Measurements from ENCODE around the gene BCAP31.
"Not testable (repeated sequence)": the region's sequence is repeated elsewhere in the genome, so short reads cannot be mapped to it uniquely, and the experiment has no call there.

Gene BCAP31

DNA sequence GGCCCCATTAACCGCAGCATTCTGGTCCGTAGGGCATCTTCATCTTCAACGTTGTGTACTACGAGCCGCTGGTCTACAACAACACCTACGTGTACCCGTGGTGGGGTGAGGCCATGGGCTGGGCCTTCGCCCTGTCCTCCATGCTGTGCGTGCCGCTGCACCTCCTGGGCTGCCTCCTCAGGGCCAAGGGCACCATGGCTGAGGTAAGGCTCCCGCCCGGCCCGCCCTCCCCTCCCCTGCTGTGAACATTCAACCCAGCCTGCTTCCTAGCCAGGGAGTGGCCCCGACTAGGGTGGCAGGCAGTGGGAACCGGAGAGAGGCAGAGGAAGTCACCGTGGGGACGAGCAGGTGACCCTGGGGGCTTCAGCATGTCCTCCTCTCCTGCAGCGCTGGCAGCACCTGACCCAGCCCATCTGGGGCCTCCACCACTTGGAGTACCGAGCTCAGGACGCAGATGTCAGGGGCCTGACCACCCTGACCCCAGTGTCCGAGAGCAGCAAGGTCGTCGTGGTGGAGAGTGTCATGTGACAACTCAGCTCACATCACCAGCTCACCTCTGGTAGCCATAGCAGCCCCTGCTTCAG lies 29.4 kb downstream of the BCAP31 start:
- no peak for DNase-seq (ENCODE audit: low read depth in 2 of 2)

DNA sequence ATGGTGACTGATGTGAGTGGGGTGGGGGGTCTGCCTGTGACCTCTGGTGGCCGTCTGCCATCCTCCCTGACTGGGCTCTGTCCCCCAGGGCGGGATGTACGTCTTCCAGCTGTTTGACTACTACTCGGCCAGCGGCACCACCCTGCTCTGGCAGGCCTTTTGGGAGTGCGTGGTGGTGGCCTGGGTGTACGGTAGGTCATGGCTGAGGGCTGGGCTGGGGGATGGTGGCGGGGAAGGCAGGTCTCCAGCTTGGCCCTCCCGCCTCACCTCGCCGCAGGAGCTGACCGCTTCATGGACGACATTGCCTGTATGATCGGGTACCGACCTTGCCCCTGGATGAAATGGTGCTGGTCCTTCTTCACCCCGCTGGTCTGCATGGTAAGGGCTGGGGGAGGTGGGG lies 29.9 kb downstream of the BCAP31 start:
- DNase-seq (ENCODE audit: low read depth in 2 of 2) = not testable (repeated sequence)

DNA sequence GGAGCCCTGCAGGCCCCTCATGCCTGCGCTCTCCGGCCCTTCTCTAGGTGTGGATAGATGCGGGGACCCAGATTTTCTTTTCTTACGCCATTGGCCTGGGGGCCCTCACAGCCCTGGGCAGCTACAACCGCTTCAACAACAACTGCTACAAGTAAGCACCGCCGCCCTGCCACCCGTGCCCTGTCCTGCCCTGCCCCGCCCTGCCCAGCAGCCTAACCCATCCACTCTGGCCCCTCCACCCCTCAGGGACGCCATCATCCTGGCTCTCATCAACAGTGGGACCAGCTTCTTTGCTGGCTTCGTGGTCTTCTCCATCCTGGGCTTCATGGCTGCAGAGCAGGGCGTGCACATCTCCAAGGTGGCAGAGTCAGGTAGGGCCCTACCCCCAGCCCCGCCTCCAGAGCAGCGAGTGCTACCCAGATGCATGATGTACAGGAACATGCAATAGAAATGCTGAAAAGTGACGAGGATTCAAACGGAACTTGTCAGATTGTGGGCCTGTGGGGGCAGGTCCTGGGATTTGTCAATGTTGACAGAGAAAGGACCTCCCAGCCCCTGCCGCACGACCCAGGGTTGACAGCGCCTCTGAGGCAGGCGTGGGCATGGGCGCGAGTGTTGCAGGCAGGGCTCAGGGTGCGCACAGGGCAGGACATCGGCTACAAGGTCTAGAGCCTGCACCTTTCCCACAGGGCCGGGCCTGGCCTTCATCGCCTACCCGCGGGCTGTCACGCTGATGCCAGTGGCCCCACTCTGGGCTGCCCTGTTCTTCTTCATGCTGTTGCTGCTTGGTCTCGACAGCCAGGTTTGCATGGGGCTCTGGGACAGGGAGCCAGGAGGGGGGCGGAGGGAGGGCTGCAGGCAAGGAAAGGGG lies 30.7 kb downstream of the BCAP31 start:
- DNase-seq (ENCODE audit: low read depth in 2 of 2) = no peak

DNA sequence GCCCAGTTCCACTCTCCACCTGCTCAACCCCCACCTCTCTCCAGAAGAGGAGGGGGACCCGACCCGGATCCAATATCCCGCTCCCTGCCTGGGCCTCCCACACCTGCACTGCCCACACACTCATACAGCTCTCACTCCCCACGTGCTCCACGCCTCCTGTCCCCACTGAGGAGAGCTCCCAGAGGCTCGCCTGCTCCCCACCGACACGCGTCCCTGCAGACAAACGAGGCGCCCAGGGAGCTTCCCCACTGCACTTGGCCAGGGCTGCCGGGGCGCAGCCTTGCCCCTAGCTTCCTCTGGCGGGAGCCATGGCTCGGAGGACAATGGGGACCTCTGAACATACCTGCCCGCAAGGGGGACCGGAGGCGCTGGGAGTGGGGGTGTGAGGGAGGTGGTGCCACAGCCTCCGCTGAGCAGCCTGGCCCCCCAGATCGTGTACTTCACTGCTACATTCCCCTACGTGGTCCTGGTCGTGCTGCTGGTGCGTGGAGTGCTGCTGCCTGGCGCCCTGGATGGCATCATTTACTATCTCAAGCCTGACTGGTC lies 31.5 kb downstream of the BCAP31 start:
- DNase-seq (ENCODE audit: low read depth in 2 of 2) = no peak

DNA sequence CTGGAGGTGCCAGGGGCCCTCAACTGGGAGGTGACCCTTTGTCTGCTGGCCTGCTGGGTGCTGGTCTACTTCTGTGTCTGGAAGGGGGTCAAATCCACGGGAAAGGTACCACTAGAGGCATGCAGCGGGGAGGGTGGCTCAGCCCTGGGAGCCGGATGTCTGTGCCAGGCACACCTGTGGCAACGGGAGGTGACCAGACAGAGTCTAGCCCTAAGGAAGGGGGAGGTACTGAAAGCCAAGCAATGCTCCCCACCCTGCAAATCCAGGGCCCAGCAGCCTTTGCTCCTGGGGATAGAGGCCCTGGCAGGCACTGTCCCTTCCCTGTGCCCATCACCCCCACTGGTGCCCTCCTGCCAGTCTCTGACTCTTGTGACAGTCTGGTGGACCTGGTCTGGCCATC lies 32.2 kb downstream of the BCAP31 start:
- no peak for DNase-seq (ENCODE audit: low read depth in 2 of 2)

DNA sequence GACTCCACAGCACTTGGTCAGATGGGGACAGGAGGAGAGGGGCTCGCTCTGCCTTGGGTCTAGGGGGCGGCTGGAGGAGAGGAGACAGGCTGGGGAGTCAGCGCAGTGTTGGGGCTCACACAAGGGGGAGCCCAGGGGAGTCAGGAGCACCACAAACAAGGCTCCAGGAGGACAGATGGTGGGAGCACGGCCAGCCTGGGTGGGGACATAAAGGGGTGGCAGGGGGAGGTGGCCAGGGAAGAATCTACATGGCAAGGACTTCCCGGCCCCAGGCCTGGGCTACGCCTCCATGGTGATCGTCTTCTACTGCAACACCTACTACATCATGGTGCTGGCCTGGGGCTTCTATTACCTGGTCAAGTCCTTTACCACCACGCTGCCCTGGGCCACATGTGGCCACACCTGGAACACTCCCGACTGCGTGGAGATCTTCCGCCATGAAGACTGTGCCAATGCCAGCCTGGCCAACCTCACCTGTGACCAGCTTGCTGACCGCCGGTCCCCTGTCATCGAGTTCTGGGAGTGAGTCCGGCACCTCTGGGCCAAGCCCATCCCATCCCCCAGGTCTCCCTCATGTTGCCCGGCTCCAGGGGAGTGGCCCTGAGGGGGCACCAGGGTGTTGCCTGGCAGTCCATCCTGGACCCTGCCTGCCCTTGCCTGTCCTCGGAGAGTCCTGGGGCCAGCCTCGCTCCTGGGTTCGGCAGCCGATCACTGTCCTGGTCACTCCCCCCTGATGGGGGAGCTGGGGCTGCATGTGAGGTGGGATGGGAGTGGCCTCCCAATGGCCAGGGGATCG lies 33.0 kb downstream of the BCAP31 start:
- DNase-seq (ENCODE audit: low read depth in 2 of 2) = not testable (repeated sequence)

DNA sequence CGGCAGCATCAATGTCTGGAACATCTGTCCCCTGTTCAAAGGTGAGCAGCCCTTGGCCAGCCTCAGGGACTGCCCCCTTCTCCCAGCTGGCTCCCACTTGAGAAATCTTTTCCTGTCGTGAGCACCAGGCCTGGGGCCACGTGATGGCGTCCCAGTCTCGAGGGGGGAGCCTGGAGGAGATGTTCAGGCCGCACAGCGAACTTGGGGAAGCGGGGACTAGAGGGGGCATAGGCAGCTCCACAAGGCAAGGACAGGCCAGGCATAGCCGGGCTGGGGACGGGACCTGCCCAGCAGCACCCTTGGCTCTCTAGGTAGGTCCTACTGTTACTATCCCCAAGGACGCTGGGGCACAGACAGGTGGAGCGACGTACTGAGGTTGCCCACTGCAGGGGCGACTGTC lies 33.7 kb downstream of the BCAP31 start:
- DNase-seq (ENCODE audit: low read depth in 2 of 2) = no peak

DNA sequence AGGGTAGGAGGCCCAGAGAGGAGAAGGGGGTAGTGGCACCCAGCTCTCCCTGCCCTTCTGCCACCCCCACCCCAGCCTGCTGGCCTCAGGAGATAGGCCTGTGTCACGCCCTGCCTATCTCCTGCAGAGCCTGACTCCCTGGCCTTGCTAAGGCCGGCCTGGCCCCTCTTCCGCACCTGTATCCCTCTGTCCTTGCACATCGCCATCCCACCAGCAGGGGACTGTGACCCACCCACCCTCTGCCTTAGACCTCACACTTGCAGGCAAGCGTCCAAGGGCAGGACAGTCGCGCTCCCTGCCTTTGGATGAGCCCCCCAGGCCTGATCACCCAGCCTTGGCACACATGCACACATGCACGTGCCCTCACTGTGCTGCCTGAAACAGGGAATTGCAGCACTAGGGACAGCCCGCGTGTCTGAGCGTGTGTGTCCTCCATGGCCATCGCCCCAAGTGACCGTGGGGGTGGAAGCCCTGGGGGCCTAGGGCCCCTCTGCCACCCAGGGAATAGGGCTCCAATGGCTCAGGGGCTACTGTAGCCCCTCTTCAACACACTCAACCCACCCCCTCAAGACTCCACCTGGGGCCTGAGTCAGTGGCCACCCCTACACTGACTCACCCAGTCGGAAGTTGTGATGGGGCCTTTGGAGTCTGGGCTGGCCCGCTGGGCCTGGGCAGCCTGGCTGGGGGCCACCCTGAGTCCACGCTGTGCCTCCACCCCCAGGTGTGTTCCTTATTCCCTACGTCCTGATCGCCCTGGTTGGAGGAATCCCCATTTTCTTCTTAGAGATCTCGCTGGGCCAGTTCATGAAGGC lies 34.3 kb downstream of the BCAP31 start:
- DNase-seq (ENCODE audit: low read depth in 2 of 2) = no peak

DNA sequence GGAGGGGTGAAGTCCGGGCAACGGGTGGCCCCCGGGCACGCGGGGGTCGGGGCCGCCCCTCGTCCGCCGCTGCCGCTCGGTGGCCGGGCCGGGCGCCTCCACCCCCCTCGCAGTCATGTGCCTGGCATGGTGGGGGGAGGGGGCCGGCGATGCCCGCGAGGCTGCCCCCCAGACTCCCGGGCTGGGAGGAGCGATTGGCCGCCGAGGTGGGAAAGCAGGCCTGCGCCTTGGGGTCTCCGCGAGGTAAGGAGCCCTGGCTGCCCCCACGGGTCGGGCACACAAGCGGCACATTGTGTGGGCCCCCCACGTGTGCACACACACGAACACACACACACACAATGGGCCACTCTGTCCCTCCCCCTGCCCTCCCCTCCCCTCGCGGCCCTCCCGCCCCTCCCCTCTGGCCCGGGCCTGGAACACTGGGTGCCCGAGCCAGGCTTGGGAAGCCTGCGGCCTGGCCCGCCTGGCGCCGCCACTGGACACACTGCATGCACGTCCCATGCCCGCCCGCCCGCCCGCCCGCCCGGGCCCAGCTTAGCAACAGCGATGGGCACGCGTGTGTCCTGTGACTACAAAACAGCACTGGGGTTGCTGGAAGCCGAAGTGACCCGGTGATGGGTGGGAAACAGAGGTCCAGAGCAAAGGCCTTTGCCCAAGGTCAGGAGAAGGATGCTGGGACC lies 35.1 kb downstream of the BCAP31 start:
- DNase-seq (ENCODE audit: low read depth in 2 of 2) = no peak

DNA sequence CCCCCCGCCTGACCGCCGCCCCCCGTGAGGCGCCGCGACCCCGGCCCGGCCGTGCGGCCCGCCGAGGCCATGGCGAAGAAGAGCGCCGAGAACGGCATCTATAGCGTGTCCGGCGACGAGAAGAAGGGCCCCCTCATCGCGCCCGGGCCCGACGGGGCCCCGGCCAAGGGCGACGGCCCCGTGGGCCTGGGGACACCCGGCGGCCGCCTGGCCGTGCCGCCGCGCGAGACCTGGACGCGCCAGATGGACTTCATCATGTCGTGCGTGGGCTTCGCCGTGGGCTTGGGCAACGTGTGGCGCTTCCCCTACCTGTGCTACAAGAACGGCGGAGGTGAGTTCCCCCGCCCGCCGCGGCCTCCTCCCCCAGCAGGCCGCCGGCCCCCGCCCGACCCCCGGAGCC lies 35.7 kb downstream of the BCAP31 start:
- no peak for DNase-seq (ENCODE audit: low read depth in 2 of 2)

DNA sequence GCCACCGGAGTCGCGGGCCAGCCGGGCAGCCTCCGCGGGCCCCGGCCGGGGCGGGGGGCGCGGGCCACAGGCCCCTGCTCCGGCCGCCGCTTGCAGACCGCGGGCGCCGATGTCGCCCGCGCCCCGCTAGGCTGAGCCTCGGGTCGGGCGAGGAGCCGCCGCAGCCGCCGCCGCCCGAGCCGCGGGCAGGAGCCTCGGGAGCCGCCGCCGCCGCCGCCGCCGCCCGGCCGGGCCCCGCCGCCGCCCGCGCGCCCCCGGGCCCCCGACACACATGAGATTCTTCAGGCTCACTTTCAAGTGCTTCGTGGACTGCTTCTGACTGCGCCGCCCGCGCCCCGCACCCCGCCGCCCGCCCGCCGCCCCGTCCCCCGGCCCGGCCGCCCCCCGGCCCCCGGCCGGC lies 36.1 kb downstream of the BCAP31 start:
- no peak for DNase-seq (ENCODE audit: low read depth in 2 of 2)

DNA sequence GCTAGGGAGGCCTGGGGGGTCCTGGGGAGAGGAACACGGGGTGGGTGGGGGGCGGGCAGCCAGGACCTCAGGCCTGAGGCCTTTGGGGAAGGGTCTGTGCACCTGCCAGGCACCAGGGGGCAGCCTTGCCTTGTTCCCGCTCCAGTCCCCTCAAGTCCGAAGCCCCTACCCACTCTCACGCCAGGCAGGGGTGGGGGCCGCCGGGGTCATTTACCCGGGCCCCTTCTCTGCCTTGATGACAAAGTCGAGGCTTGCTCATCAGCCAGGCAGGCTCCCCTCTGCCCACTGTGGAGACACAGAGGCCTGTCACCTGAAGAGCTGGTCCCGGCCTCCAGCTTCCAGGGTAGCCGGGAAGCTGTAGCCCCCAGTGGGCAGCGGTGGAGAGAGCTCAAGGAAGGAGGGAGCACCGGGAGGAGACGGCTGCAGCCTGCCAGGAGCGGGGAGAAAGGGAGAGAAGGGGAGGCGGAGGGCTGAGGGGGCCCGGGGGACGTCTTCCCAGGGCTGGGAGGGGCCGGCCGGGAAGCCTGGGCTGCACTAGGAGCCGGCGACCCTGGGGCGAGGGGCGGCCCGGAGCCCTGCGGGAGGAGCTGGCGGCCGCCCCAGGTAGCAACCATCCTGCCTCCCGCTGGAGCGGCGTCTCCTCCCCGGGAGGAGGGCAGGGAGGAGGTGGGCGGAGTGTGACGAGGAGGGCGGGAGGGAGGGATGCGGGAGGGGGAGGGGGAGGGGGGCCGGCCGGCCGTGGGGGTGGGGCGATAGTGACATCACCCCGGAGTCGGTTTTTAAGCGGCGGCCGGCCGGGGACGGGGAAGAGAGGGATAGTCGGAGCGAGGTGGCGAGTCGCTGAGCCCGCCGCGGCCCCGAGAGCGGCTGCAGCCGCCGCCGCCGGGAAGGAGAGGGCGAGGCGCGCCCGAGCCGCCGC lies 36.8 kb downstream of the BCAP31 start, which contains the start of gene SLC6A8:
Gene SLC6A8, plus strand, starts transcription at position 806 of the 919 bp plus-strand sequence. CDS start 649 bp downstream, outside the sequence.
- no peak for DNase-seq (ENCODE audit: low read depth in 2 of 2)

DNA sequence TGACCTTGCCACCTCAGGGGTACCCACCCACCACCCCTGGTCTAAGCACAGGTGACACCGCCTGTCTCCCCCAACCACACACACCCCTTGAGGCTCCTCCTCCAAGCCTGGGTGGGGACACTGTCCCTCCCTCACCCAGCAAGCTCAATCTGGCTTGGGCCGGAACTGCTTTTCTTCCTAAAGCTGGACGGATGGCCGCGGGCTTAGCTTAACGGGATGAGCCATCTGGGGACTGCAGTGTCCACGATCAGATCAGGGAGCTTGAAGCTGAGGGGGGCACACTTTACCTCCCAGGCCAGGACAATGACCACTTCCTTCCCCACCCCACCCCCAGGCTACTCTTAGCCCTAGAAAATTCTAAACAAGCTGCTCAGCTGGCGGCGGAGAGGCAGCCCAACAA lies 37.5 kb downstream of the BCAP31 start:
- no peak for DNase-seq (ENCODE audit: low read depth in 2 of 2)

DNA sequence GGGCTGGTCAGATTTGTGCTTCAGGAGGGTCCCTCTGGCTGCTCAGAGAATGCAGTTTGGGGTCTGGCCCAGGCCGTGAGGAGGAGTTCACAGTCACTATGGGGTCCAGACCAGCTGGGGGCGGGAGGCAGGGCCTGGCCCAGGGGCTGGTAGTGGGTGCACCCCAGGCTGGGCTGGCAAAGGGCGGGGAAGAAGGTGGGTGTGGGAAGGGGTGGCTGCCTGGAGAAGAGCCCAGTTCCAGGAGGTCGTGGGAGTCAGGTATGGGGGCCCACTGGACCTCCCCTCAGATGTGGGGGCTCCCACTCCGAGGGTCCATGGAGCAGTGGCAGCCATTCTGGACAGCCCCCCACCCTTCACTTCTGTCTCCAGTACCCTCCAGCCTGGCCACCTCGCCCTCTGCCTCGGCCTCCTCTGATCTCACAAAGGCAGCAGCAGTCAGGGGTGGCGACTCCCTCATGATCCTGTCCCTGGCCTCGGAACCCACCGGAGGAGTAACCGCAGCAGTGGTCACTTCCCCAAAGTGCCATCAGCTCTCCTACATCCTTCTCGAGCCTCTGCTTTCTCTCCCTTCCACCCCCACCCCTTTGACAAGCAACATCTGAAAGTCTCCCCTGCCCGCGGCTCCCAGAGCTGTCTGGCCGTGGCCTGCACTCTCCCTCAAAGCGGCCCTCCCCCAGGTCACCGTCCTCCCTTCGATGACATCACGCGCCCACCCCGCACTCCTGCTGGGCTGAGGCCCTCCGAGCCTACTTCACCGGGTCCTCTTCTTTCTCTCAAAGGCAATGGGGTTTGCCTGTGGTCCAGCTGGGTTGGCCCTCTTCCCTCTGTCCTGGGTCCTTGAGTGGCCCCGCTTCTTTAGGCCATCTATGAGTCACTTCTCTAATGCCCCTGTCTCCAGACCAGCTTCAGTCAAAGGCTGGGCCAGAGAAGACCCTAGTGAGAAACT lies 38.2 kb downstream of the BCAP31 start:
- no peak for DNase-seq (ENCODE audit: low read depth in 2 of 2)

DNA sequence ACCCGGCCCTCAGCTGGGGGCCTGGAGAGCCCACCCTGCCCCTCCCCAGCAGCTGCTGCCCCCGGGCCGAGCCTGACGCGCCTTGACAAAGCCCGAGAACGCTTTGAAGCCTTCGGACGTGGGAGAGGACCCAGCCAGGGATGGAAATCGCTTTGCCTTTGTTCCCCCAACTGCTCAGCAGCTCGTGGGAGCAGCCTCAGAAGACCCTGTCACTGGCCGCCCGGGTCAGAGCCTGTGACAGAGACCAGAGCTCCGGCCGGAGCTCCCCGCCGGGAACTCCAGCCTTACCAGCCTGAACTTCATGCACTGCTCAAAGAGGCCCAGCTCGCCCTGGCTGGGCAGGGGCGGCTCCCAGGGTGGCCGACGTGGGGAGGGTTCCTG lies 39.0 kb downstream of the BCAP31 start:
- DNase-seq (ENCODE audit: low read depth in 2 of 2) = no peak

DNA sequence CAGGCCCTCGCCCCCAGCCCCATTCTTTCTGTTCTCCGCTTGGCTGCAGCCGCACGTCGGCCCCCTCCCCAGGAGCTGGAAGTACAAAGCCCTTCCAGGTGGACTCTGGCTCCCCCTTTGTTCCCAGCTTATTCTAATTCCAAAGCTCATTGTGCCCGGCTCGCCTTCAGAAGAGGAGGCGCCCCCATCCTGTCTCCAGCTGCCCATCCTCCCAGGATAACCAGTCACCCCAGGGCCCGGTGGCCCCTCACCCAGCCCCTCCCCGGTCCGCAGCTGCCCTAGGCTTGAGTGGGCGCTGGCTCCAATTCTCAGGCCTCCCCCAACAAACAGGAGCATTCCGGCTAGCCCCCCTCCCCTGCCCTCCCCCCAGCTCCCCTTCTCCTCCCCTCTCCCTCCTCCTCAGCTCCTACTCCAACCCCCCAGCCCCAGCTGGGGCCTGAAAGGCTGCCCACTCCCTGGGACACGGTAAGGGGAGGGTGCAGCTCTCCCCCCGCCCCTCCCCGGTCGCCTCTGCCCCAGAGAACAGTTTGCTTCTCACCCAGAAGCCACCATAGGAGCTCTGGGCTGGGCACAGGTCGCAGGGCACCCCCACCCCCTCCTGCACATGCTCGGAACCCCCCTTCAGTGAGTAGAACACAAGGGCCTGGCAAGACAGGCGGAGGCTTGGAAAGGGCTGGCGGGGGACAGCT lies 39.6 kb downstream of the BCAP31 start:
- no peak for DNase-seq (ENCODE audit: low read depth in 2 of 2)

DNA sequence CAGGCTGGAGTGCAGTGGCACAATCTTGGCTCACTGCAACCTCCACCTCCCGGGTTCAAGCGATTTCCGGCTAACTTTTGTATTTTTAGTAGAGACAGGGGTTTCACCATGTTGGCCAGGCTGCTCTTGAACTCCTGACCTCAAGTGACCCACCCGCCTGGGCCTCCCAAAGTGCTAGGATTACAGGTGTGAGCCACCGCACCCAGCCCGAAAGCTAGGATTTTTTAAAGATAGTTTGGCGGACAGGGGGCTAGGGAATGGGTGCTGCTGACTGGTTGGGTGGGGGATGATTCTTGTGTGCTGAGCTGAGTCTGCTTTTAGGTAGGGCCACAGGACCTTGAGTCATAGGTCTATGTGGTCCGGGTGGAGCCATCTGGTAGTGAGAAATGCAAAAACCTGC lies 40.7 kb downstream of the BCAP31 start:
- not testable (repeated sequence) for DNase-seq (ENCODE audit: low read depth in 2 of 2)

DNA sequence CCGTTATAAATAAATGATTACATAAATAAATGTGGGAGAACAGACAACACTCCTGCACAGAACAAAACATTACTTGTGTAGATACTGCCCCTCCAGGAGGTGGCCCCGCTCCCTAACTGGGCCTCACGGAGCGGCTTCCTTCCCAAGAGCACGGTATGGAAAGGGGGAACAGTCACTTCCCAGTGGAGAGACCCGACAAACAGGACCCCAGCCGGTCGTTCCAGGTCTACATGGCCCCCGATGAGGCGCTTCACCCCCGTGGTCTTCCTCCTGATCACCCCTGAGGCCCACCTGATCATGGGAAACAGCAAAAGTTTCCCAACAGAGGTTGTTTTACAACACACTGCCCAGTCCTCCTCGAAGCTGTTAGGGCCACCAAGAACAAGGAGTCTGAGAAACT lies 43.0 kb downstream of the BCAP31 start:
- no peak for DNase-seq (ENCODE audit: low read depth in 2 of 2)
